Hepatocyte (in vitro differentiated cells): Measurements from ENCODE around the gene FGF21.

Experiments
- CTCF ChIP-seq: fragments of 200-600 bp; sonication (generic); IDR thresholded peaks from 2 replicates; pipeline ENCODE4 v1.5.1; 2016; ENCODE audit warnings: antibody characterized with exemption, mild to moderate bottlenecking; ENCODE audit not compliant: poor library complexity
- EZH2 ChIP-seq: fragments of 200-600 bp; sonication (generic); IDR thresholded peaks from 2 replicates; pipeline ENCODE4 v1.6.1; 2016; ENCODE audit warnings: antibody characterized with exemption, mild to moderate bottlenecking, borderline replicate concordance
- EZH2phosphoT487 ChIP-seq: fragments of 200-600 bp; sonication (generic); IDR thresholded peaks from one replicate; pipeline ENCODE4 v1.6.1; 2018; ENCODE audit warnings: antibody characterized with exemption, mild to moderate bottlenecking, low read depth, moderate library complexity; ENCODE audit not compliant: unreplicated experiment, severe bottlenecking

- TF ChIP-seq CTCF (no peak), EZH2 (no peak), EZH2phosphoT487 (no peak)
These were observed 3.4 kb upstream of the FGF21 start for GRCh38 chr19:48751845-48752495.
